Ascending aorta (tissue), 2 donors: ENCODE results near the gene RCAN2. TPM values are rescaled to one million over a fixed set of nuclear protein-coding genes. Genes with fewer than 3 reads are reported as not detected.

ENCODE experiments used
- DNase-seq, 2 donors: peaks; one replicate each; pipeline ENCODE4 v3.0.0-alpha.2; 2019; ENCODE audit warnings: low spot score in 2 of 2
- H3K27ac ChIP-seq, 2 donors: fragments of 200-600 bp; sonication (generic); one replicate each; pipeline ENCODE4 v1.5.1; 2016 to 2017; ENCODE audit warnings: mild to moderate bottlenecking in 1 of 2
- H3K27me3 ChIP-seq: fragments of 200-600 bp; sonication (generic); one replicate; pipeline ENCODE4 v1.5.1; 2017
- H3K36me3 ChIP-seq, 2 donors: fragments of 200-600 bp; sonication (generic); one replicate each; pipeline ENCODE4 v1.5.1; 2016
- H3K4me1 ChIP-seq, 2 donors: fragments of 200-600 bp; sonication (generic); one replicate each; pipeline ENCODE4 v1.5.1; 2016 to 2017; ENCODE audit warnings: mild to moderate bottlenecking in 1 of 2
- H3K4me3 ChIP-seq, 2 donors: fragments of 200-600 bp; sonication (generic); one replicate each; pipeline ENCODE4 v1.5.1; 2016 to 2017; ENCODE audit warnings: mild to moderate bottlenecking in 1 of 2
- H3K9me3 ChIP-seq, 2 donors: fragments of 200-600 bp; sonication (generic); one replicate each; pipeline ENCODE4 v1.5.1; 2016
- CTCF ChIP-seq, 3 experiments: fragments of 200-600 bp in 2 of 3; fragments of 450-650 bp in 1 of 3; sonication (generic) in 2 of 3; IDR thresholded peaks; one replicate each; pipeline ENCODE4 v1.5.1; 2016 to 2019; ENCODE audit warnings: antibody characterized with exemption in 3 of 3, mild to moderate bottlenecking in 1 of 3, moderate library complexity in 1 of 3
- intact Hi-C: fragments of 100-400 bp; cut with DNase I; formaldehyde crosslinking; loops from one replicate; pipeline ENCODE4 v1.15.1; 2023
- total RNA-seq: library from RNA; depleted of rRNA; stranded (reverse); fragments of >200 nt; gene quantifications from one replicate; pipeline ENCODE4 v1.1.0, GENCODE V29; 2016

RCAN2 gene
- total RNA-seq, 1 donor from 2014 or later: 83.4 TPM

GRCh38 chr6:46279874-46280273 is 211.4 kb downstream of the RCAN2 start:
- no peaks in the 10 kb centered on the region for H3K9me3 ChIP-seq
- H3K4me3 ChIP-seq: no peak overlapping the region
- H3K27ac ChIP-seq: no peak overlapping the region
- H3K4me1 ChIP-seq: peaks cover 0 to 15% of the 10 kb centered on the region in 2 donors
- no peaks in the 10 kb centered on the region for H3K27me3 ChIP-seq
- no peak for DNase-seq
- H3K36me3 ChIP-seq: no peaks in the 10 kb centered on the region
- TF ChIP-seq CTCF (IDR thresholded peaks at IDR 0.05): no peak
- intact Hi-C loops: no loop called here

GRCh38 chr6:46276576-46277142 is 214.6 kb downstream of the RCAN2 start:
- intact Hi-C loops: no loop called here
- no peak for TF ChIP-seq CTCF (IDR thresholded peaks at IDR 0.05)
- H3K9me3 ChIP-seq: no peaks in the 10 kb centered on the region
- H3K4me3 ChIP-seq: no peak overlapping the region
- no peaks in the 10 kb centered on the region for H3K27me3 ChIP-seq
- DNase-seq: no peak
- H3K27ac ChIP-seq: no peak overlapping the region
- peaks cover 0 to 14% of the 10 kb centered on the region in 2 donors for H3K4me1 ChIP-seq
- no peaks in the 10 kb centered on the region for H3K36me3 ChIP-seq

DNA sequence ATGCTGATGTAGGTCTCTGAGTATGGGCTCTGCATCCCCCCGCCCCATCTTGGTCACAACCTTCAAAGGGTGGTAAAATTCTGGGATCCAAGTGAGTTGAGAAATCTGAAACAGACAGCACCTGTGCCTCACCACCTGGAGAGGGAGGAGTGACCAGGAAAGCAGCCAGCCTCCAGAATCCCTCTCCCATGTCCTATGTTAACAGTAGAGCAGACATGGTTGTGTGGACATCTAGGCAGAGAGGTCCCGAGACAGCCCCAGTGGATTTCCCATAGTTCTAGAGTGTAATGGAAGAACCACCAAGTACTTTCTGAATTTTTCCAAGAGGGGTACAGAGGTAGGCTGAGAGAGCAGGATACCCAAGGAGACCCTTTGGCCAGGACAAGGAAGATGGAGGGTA is 216.7 kb downstream of the RCAN2 start:
- no peaks in the 10 kb centered on the region for H3K36me3 ChIP-seq
- TF ChIP-seq CTCF (IDR thresholded peaks at IDR 0.05): no peak
- H3K4me3 ChIP-seq: no peak overlapping the region
- DNase-seq: no peak
- H3K9me3 ChIP-seq: no peaks in the 10 kb centered on the region
- no peaks in the 10 kb centered on the region for H3K27me3 ChIP-seq
- H3K27ac ChIP-seq: no peak overlapping the region
- peaks cover 0 to 11% of the 10 kb centered on the region in 2 donors for H3K4me1 ChIP-seq
- intact Hi-C loops: no loop called here

DNA sequence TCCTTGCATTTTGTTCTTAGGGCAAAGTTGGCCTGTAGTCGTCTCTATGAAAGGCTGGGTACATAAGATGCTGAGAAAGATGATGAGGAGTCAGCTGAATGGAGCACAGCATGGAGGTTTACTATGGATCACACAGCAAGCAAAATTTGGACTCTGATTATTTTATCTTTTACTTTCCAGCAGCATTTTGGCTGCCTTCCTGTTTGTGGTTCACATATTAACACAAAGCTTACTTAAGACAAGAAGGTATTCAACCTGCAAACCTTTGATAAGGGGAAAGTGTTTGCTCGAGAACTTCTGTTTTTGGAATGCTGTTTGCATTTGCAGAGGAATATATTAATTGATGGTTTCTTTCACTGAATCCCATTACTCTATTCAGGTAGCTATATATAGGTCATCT is 217.3 kb downstream of the RCAN2 start:
- Histone ChIP-seq H3K27me3 (no peaks in the 10 kb centered on the region), H3K9me3 (no peaks in the 10 kb centered on the region), H3K36me3 (no peaks in the 10 kb centered on the region), H3K4me1 (peaks cover 0 to 11% of the 10 kb centered on the region in 2 donors), H3K4me3 (no peak overlapping the region), H3K27ac (no peak overlapping the region)
- intact Hi-C loops: no loop called here
- no peak for TF ChIP-seq CTCF (IDR thresholded peaks at IDR 0.05)
- no peak for DNase-seq

GRCh38 chr6:46271728-46272127 is 219.5 kb downstream of the RCAN2 start:
- intact Hi-C loops: no loop called here
- Histone ChIP-seq H3K27me3 (no peaks in the 10 kb centered on the region), H3K4me3 (no peak overlapping the region), H3K27ac (no peak overlapping the region), H3K36me3 (no peaks in the 10 kb centered on the region), H3K9me3 (no peaks in the 10 kb centered on the region), H3K4me1 (peaks cover 0 to 8% of the 10 kb centered on the region in 2 donors)
- no peak for DNase-seq
- TF ChIP-seq CTCF (IDR thresholded peaks at IDR 0.05): no peak

GRCh38 chr6:46271107-46271506 is 220.1 kb downstream of the RCAN2 start:
- TF ChIP-seq CTCF (IDR thresholded peaks at IDR 0.05): no peak
- Histone ChIP-seq H3K9me3 (no peaks in the 10 kb centered on the region), H3K27me3 (no peaks in the 10 kb centered on the region), H3K27ac (no peak overlapping the region), H3K4me3 (no peak overlapping the region), H3K36me3 (peaks cover 0 to 2% of the 10 kb centered on the region in 2 donors), H3K4me1 (peaks cover 0 to 8% of the 10 kb centered on the region in 2 donors)
- intact Hi-C loops: no loop called here
- no peak for DNase-seq
